GM20000 (cell line): ENCODE results near the gene SLC16A4.
A peak's percentile ranks its signal among the peaks of the same experiment; 100 is the strongest.

ENCODE experiments used
- DNase-seq: peaks from one replicate; pipeline ENCODE4 v3.0.0; 2012; ENCODE audit warnings: low spot score
- CTCF ChIP-seq: IDR thresholded peaks from 2 replicates; pipeline ENCODE4 v1.5.1; 2012; ENCODE audit warnings: mild to moderate bottlenecking, control low read depth; ENCODE audit errors: extremely low read depth, missing control alignments

The SLC16A4 gene

GRCh38 chr1:110341872-110342331 is 48.9 kb downstream of the SLC16A4 start:
- no peak for TF ChIP-seq CTCF
- DNase-seq: no peak

- DNase-seq: no peak
- no peak for TF ChIP-seq CTCF
These were observed 49.5 kb downstream of the SLC16A4 start for GRCh38 chr1:110341146-110341871.

- TF ChIP-seq CTCF: no peak
- no peak for DNase-seq
These were observed 50.7 kb downstream of the SLC16A4 start for GRCh38 chr1:110340207-110340468.

- DNase-seq: peak; percentile 44
- no peak for TF ChIP-seq CTCF
These were observed 51.2 kb downstream of the SLC16A4 start for GRCh38 chr1:110339407-110340206.

- DNase-seq: peak; percentile 93
- TF ChIP-seq CTCF: no peak
These were observed 51.9 kb downstream of the SLC16A4 start, which contains the start of gene RBM15 for GRCh38 chr1:110338886-110339406. Gene RBM15 (plus strand): TSS chr1:110339377. CDS start chr1:110339406, 29 bp downstream.

- peak; percentile 38 for TF ChIP-seq CTCF
- peak; percentile 94 for DNase-seq
These were observed 52.4 kb downstream of the SLC16A4 start for GRCh38 chr1:110338309-110338885.
